Common myeloid progenitor, CD34-positive (primary cell): ENCODE data around the gene ARSD. TPM values are rescaled to one million over a fixed set of nuclear protein-coding genes. Genes with fewer than 3 reads are reported as not detected.
"Not testable (repeated sequence)": the region's sequence is repeated elsewhere in the genome, so short reads cannot be mapped to it uniquely, and the experiment has no call there.

ENCODE experiments used
- CTCF ChIA-PET: fragments of 350-600 bp; sonication (Branson Sonifier 250); formaldehyde crosslinking; loops from one replicate; lab custom pipeline; 2021; ENCODE audit warnings: antibody characterized with exemption; lab: Charles Lee
- POLR2A ChIA-PET: fragments of 350-600 bp; sonication (Branson Sonifier 250); formaldehyde crosslinking; loops from one replicate; lab custom pipeline; 2021; ENCODE audit warnings: antibody characterized with exemption; lab: Charles Lee
- DNase-seq, 3 donors: peaks; one replicate each; pipeline versions ENCODE4 v3.0.0 to v3.0.0-alpha.2; 2013
- H3K27ac ChIP-seq, 2 experiments: 1 replicate in 1 of 2; 2 replicates in 1 of 2; pipeline ENCODE4 v1.7.0; 2013; ENCODE audit warnings: inconsistent platforms in 2 of 2, low read length in 2 of 2, mild to moderate bottlenecking in 2 of 2, low read depth in 1 of 2, moderate library complexity in 1 of 2; ENCODE audit not compliant: severe bottlenecking in 2 of 2, insufficient read depth in 1 of 2, poor library complexity in 1 of 2
- H3K27me3 ChIP-seq, 5 experiments: replicated peaks in 2 of 5; 1 replicate in 3 of 5; 2 replicates in 2 of 5; pipeline versions ENCODE4 v1.6.1 to v1.7.0; 2013; ENCODE audit warnings: low read length in 4 of 5, mild to moderate bottlenecking in 2 of 5, moderate library complexity in 2 of 5, inconsistent platforms in 1 of 5; ENCODE audit not compliant: insufficient read depth in 5 of 5, control insufficient read depth in 4 of 5
- H3K36me3 ChIP-seq, 4 experiments: 1 replicate in 2 of 4; 2 replicates in 2 of 4; pipeline versions ENCODE4 v1.6.1 to v1.7.0; 2013; ENCODE audit warnings: low read length in 3 of 4, control low read depth in 1 of 4, mild to moderate bottlenecking in 1 of 4; ENCODE audit not compliant: control insufficient read depth in 4 of 4, insufficient read depth in 4 of 4
- H3K4me1 ChIP-seq, 4 experiments: 1 replicate in 3 of 4; 2 replicates in 1 of 4; pipeline versions ENCODE4 v1.6.1 to v1.7.1; 2013; ENCODE audit warnings: low read length in 3 of 4, mild to moderate bottlenecking in 3 of 4, control low read depth in 1 of 4, inconsistent platforms in 1 of 4, moderate library complexity in 1 of 4; ENCODE audit not compliant: control insufficient read depth in 4 of 4, insufficient read depth in 4 of 4; ENCODE audit errors: control extremely low read depth in 1 of 4
- H3K4me3 ChIP-seq, 7 experiments: 1 replicate in 4 of 7; 2 replicates in 3 of 7; pipeline versions ENCODE4 v1.5.1 to v1.7.0; 2013; ENCODE audit warnings: mild to moderate bottlenecking in 7 of 7, low read length in 6 of 7, moderate library complexity in 6 of 7, inconsistent platforms in 2 of 7, low read depth in 2 of 7, control low read depth in 1 of 7; ENCODE audit not compliant: insufficient read depth in 4 of 7, control insufficient read depth in 1 of 7; ENCODE audit errors: extremely low read depth in 1 of 7
- H3K9me3 ChIP-seq, 5 experiments: 1 replicate in 4 of 5; 2 replicates in 1 of 5; pipeline versions ENCODE4 v1.6.1 to v1.7.1; 2013; ENCODE audit warnings: low read length in 4 of 5, mild to moderate bottlenecking in 2 of 5, inconsistent platforms in 1 of 5, low read depth in 1 of 5, moderate library complexity in 1 of 5; ENCODE audit not compliant: control insufficient read depth in 4 of 5, insufficient read depth in 2 of 5; ENCODE audit errors: control extremely low read depth in 1 of 5
- WGBS: methylation state at CpG from one replicate; pipeline ENCODE4 v1.1.5; 2013; ENCODE audit not compliant: insufficient coverage; 5-methylcytosine and 5-hydroxymethylcytosine counted together
- polyA plus RNA-seq: library from polyadenylated mRNA; unstranded; fragments of 120-200 nt; gene quantifications from one replicate; pipeline ENCODE4 v1.2.1, GENCODE V29; 2013

ARSD gene, protein sequence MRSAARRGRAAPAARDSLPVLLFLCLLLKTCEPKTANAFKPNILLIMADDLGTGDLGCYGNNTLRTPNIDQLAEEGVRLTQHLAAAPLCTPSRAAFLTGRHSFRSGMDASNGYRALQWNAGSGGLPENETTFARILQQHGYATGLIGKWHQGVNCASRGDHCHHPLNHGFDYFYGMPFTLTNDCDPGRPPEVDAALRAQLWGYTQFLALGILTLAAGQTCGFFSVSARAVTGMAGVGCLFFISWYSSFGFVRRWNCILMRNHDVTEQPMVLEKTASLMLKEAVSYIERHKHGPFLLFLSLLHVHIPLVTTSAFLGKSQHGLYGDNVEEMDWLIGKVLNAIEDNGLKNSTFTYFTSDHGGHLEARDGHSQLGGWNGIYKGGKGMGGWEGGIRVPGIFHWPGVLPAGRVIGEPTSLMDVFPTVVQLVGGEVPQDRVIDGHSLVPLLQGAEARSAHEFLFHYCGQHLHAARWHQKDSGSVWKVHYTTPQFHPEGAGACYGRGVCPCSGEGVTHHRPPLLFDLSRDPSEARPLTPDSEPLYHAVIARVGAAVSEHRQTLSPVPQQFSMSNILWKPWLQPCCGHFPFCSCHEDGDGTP
- polyA plus RNA-seq: 37.1 TPM

GRCh38 chrX:2928583-2929434 is at the start of gene ARSD:
ARSD (minus strand) TSS chrX:2929339; CDS start chrX:2929275, 64 bp downstream.
- peak; percentile 77 to 92 (median 90) for DNase-seq
- Histone ChIP-seq H3K27ac (peak within 1 kb of the TSS; percentile 50 to 75), H3K9me3 (peaks cover 0 to 7% (median 4%) of the 10 kb centered on the region in 5 experiments), H3K4me1 (peaks cover 0 to 8% (median 0%) of the 10 kb centered on the region in 4 experiments), H3K4me3 (peak within 1 kb of the TSS; percentile 39 to 84 (median 73)), H3K36me3 (peaks cover 0 to 4% (median 3%) of the 10 kb centered on the region in 4 experiments), H3K27me3 (no peaks in the 10 kb centered on the region)
- ChIA-PET POLR2A (no interaction called here), CTCF (no interaction called here)
- WGBS: under 1% methylated on average over 77 of the region's 84 CpGs

GRCh38 chrX:2978639-2979038 is 49.5 kb upstream of the ARSD start:
- H3K4me1 ChIP-seq, CTCF ChIA-PET, POLR2A ChIA-PET, H3K27ac ChIP-seq, DNase-seq, H3K9me3 ChIP-seq, H3K27me3 ChIP-seq, H3K36me3 ChIP-seq, H3K4me3 ChIP-seq: not testable (repeated sequence)
- WGBS: 94% methylated on average over 2 of the region's 4 CpGs

GRCh38 chrX:2974961-2975360 is 45.8 kb upstream of the ARSD start:
- ChIA-PET POLR2A (no interaction called here), CTCF (no interaction called here)
- no peaks in the 10 kb centered on the region for H3K4me1 ChIP-seq
- WGBS: no CpG with 5 or more reads among the region's 1 CpG
- no peak overlapping the region for H3K4me3 ChIP-seq
- no peak for DNase-seq
- H3K36me3 ChIP-seq: no peaks in the 10 kb centered on the region
- H3K9me3 ChIP-seq: peaks cover 0 to 3% (median 0%) of the 10 kb centered on the region in 5 experiments
- H3K27me3 ChIP-seq: peaks cover 0 to 9% (median 0%) of the 10 kb centered on the region in 5 experiments
- no peak overlapping the region for H3K27ac ChIP-seq

GRCh38 chrX:2972391-2972790 is 43.3 kb upstream of the ARSD start:
- no peak overlapping the region for H3K4me3 ChIP-seq
- WGBS: 100% methylated on average over 5 of the region's 6 CpGs
- peaks cover 0 to 25% (median 0%) of the 10 kb centered on the region in 5 experiments for H3K27me3 ChIP-seq
- no peak for DNase-seq
- ChIA-PET POLR2A (no interaction called here), CTCF (no interaction called here)
- peaks cover 0 to 7% (median 0%) of the 10 kb centered on the region in 4 experiments for H3K4me1 ChIP-seq
- no peak overlapping the region for H3K27ac ChIP-seq
- H3K9me3 ChIP-seq: peaks cover 0 to 3% (median 0%) of the 10 kb centered on the region in 5 experiments
- H3K36me3 ChIP-seq: no peaks in the 10 kb centered on the region

DNA sequence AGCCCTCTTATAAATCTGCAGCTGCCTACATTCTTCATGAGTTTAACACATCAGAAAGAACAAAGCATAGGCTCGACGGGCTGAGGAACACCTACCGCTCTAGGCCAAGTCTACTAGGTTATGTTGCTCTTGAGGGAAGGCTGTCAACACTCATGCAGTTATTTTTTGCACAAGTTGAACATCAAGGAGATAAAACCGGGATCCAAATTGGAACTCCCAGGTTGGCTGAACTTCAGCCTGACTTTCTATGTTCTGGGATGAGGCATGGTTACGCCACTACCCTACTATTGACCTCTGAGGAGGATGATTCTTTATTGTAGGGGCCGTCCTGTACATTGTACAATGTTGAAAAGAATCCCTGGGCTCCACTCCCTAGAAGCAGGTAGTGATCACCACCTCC is 39.9 kb upstream of the ARSD start:
- ChIA-PET POLR2A (no interaction called here), CTCF (no interaction called here)
- no peak overlapping the region for H3K27ac ChIP-seq
- WGBS: 80% methylated on average over 5 of the region's 6 CpGs
- no peak overlapping the region for H3K4me3 ChIP-seq
- H3K27me3 ChIP-seq: peaks cover 0 to 25% (median 0%) of the 10 kb centered on the region in 5 experiments
- peaks cover 0 to 3% (median 0%) of the 10 kb centered on the region in 5 experiments for H3K9me3 ChIP-seq
- H3K4me1 ChIP-seq: peaks cover 0 to 7% (median 0%) of the 10 kb centered on the region in 4 experiments
- DNase-seq: no peak
- no peaks in the 10 kb centered on the region for H3K36me3 ChIP-seq

DNA sequence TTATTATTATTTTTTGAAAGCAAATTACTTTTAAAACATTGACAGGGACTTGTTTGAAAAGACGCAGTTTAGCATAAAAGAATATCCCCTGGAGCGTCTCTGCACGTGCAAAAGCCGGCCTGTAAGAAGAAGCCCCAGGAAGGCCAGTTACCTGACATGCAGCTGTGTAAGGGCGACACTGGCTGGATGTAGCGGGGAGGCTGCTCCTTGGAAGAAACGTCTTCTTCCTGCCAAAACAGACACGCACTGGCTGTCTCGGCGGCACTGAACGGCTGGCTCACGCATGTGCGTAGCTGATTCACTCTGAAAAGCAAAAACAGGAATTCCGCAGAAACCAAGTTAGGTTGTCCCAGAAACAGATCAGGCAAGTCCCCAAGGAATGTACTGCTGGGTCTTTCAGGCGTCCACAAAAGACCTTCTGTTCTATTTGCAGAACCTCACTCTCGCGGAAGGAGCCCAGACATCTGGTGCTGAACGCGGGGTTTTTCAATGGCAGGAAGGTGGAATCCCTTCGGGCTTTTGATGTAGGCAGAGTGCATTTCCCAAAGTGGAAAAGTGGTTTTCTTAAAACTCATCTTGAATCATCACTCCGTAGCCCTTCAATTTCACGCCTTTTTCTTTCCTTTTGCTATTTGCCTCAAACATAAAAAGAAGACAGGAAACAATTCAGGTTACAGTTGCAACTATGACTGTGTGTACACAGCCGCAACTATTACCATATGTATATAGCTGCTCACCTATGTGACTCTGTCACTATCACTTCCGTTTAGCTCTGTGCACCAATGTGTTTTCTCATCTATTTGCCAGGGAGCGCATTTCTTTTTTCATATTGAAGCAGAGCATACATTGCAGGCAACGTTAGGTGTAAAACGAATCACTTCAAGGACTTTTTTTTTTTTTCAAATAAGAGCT is 39.1 kb upstream of the ARSD start:
- Histone ChIP-seq H3K4me3 (peak overlapping the region in 5 of 7 experiments; percentile 23 to 63 (median 44)), H3K27ac (no peak overlapping the region), H3K4me1 (peaks cover 0 to 7% (median 0%) of the 10 kb centered on the region in 4 experiments), H3K27me3 (peaks cover 0 to 21% (median 0%) of the 10 kb centered on the region in 5 experiments), H3K36me3 (no peaks in the 10 kb centered on the region), H3K9me3 (peaks cover 0 to 3% (median 0%) of the 10 kb centered on the region in 5 experiments)
- CTCF ChIA-PET: interaction anchor here (0.6 kb wide), 1 partner anchor 76 kb away, joined by 3 read pairs; no protein-coding TSS in a partner anchor
- peak in 2 of 3 donors; percentile 19 to 23 for DNase-seq
- POLR2A ChIA-PET: no interaction called here
- WGBS: 49% methylated on average over 27 of the region's 27 CpGs
